Melanocyte of skin (primary cell): ENCODE results near the gene ZNF607. TPM values are rescaled to one million over a fixed set of nuclear protein-coding genes. Genes with fewer than 3 reads are reported as not detected.

ENCODE experiments used
- small RNA-seq, 2 donors: library from RNA; depleted of rRNA; stranded (forward); fragments of <200 nt; gene quantifications; one replicate each; pipeline ENCODE3, GENCODE V24; 2012
- total RNA-seq, 2 donors: library from RNA; depleted of rRNA; stranded (reverse); fragments of >200 nt; gene quantifications; 2 replicates each; pipeline ENCODE4 v1.2.3, GENCODE V29; 2012

The ZNF607 gene
- total RNA-seq, result 1 to 10 TPM; 2.8 to 3.3 TPM

DNA sequence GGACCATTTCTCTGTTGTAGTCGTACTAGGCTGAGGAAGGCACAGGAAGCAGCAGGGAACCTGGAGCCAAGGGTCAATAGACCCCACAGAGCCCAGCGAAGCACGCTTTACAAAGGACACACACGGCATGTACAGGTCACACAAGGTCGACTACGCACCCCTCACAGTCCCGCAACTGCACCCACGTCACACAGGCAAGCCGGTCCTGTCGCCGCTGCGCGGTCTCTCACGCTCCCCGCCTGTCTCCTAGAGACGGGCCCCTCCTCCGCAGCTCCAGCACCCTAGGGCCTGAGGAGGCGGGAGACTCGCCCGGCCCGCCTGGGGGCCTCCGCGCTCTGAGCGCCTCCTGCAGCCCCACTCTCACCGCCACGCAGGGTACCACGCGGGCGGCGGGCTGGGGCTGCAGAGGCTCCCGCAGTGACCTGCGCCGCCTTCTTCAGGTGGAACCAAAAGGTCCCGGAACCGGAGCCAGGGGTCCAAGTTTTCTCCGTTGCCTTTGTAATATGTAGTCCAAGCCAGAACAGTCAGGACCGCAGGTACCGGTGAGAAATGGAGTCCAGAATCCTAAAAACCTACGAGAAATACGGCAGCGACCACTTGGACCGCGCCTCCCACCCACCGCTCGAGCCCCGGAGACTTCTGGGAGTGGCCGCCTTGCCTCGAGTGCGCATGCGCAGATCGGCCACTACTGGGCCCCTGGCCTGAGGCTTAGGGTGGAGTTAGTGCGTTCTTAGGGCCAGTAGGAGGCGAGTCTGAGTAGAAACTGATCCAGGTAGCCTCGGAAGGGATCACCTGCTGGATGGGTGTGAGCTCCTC is at the start of gene ZNF607:
Gene ZNF607 (minus strand): TSS at position 651 of the 816 bp plus-strand sequence. CDS start 8,143 bp downstream, outside the sequence.

GRCh38 chr19:37655301-37655688 is 64.3 kb downstream of the ZNF607 start, which contains the start of gene ZFP30:
Gene ZFP30 (minus strand): TSS chr19:37655465. CDS start chr19:37647822, 7,643 bp downstream.

Small RNAs within 50 kb of the gene (small RNA-seq; reads per million reads assigned to genes)
- gene SELENOKP1, result 0.09 to 0.17 reads per million in 2 donors

Other genes starting within 250 kb of the ZNF607 start
- 1 to 10 TPM in 1 of 2 donors, under 1 TPM in 1; under 0.01 to 1.4 TPM for gene ZNF793, start 212.8 kb downstream of the ZNF607 start, total RNA-seq
- gene ZNF571, start 125.0 kb downstream of the ZNF607 start, total RNA-seq, result 1 to 10 TPM; 2.3 to 2.4 TPM
- under 1 TPM; 0.33 to 0.69 TPM for gene ZNF540, start 124.9 kb downstream of the ZNF607 start, total RNA-seq
- gene ZFP30, start 64.3 kb downstream of the ZNF607 start, total RNA-seq, result 10 to 100 TPM; 12.0 to 13.8 TPM
- 1 to 10 TPM; 3.3 to 3.8 TPM for gene ZNF573, start 59.8 kb upstream of the ZNF607 start, total RNA-seq
- not detected for gene WDR87, start 186.8 kb upstream of the ZNF607 start, total RNA-seq
- 10 to 100 TPM; 10.7 to 11.0 TPM for gene SIPA1L3, start 187.4 kb upstream of the ZNF607 start, total RNA-seq